Daoy (cell line): ENCODE data around the gene TSHZ2. TPM values are rescaled to one million over a fixed set of nuclear protein-coding genes. Genes with fewer than 3 reads are reported as not detected.
"Not testable (repeated sequence)": the region's sequence is repeated elsewhere in the genome, so short reads cannot be mapped to it uniquely, and the experiment has no call there.

ENCODE experiments used
- DNase-seq: peaks from one replicate; pipeline ENCODE4 v3.0.0-alpha.2; 2015; ENCODE audit warnings: low read depth
- total RNA-seq: library from RNA; depleted of rRNA; stranded (reverse); fragments of >200 nt; shearing (Covaris generic); gene quantifications from 2 replicates; pipeline ENCODE4 v1.2.3, GENCODE V29; 2014

Gene TSHZ2
- total RNA-seq, 1 experiment from 2014 or later, result 0.57 TPM

DNA sequence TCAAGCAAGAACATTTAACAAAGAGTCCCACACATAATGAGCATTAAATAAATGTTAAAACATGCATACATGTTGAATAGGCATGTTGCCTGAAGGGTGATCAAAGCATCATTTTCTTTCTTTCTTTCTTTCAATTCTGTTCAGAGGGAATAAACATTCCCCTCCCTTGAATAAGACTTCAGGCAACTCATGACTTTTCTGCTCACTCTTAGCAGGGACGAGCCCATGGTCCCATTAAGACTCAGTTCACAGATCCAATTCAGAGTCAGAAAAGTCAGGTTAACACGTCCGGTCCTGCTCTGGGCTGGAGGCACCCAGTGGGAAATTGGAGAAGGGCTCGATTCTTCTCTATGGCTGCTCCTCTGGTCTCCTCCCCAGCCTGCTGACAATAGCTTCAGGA, 439.7 kb downstream of the TSHZ2 start:
- DNase-seq, result no peak

DNA sequence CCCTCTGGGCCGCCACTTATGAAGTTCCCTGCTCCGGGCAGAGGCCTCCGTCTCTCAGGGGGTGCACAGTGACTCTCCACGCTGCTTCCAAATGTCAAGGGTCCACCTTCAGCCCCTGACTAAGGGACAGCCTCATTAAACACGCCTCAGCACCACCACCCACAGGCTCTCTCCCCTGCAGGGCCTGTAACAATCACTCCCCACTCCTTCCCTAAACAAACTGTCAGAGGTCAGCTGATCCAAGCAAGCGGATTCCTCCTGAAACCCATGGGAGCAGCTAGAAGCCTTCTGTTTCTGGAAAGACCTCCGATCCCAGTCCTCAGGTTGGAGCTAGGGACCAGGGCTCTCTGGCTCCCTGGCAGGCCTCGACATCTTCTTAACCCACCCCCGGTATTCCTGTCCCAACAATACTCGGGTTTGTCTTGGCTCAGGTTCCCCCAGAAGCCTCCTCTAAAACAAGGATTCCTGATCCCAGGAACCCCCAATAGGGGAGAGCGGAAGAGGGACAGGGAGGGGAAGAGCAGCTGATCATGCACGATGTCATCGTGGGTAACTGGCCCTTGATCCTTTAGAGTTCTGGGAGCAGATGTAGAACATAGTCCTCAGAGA, 440.5 kb downstream of the TSHZ2 start:
- no peak for DNase-seq

DNA sequence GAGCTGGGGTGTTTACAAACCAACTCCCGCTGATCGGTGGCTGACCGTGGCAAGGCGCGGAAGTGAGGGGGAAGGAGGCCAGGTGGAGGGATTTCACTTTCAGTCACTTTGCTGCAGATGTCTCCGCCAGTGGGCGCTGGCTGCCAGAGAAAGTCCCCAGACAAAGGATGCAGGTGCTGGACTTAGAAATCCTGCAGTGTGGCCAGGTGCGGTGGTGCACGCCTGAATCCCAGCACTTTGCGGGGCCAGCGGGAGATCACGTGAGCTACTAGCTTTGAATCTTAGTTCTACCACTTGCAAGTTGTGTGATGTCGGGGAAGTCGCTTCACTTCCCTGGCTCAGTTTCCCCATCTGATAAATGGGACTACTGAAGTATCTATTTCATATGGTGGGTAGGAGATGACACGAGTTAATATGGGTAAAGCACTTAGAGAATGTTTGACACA, 441.1 kb downstream of the TSHZ2 start:
- peak; percentile 12 for DNase-seq

DNA sequence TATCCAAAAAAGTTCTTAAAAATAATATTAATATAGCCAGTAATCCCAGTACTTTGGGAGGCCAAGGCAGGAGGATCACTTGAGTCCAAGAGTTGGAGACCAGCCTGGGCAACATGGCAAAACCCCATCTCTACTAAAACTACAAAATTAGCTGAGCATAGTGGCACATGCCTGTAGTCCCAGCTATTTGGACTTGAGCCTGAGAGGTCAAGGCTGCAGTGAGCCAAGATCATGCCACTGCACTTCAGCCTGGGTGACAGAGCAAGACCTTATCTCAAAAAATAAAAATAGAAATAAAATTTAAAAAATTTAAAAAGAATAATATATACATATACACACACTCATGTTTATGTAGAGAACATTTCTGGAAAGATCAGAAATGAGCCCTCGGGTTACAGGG, 441.7 kb downstream of the TSHZ2 start:
- not testable (repeated sequence) for DNase-seq

DNA sequence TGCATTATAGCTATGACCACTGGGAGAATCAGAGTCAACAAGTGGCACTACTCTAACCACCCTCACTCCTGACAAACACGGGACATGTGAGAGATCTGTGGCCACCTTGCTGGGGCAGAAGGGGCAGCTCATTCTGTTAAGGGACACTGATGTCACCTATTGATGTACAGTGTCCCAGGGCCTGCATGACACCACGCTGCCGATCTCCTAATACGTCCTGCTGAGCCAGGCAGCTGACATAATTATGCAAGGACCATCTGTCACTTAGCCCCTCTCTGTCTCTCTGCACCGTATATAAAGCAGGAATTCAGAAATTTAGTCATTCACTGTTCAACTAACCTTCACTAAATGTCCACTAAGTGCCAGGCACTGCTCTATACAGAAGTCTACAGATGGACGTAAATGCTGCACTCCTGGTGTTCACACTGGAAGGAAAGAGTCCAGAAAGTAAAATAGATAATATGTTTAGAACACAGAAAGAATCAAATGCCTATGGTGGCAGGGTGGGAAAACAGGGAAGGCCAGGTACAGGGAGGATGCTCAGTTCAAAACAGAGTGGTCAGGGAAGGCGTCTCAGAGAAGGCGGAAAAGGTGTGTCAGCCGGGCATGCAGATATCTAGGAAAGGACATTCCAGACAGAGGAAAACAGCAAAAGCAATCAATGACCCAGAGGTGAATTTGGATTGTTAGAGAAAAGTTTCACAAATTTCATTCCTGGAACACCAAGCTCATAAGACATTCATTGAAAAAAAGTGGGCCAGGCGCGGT, 447.7 kb downstream of the TSHZ2 start:
- no peak for DNase-seq

DNA sequence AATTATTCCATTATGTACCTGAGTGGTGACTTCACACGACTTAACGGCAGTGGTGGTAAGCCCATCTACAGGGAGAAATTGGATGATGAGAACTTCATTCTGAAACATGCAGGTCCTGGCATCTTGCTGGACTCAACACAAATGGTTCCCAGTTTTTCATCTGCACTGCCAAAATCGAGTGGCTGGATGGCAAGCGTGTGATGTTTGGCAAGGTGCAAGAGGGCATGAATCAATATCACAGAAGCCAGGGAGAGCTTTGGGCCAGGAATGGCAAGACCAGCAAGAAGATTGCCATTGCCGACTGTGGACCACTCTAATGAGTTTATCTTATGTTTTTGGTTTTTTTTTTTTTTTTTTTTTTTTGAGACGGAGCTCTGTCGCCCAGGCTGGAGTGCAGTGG, 449.2 kb downstream of the TSHZ2 start:
- DNase-seq, result no peak

DNA sequence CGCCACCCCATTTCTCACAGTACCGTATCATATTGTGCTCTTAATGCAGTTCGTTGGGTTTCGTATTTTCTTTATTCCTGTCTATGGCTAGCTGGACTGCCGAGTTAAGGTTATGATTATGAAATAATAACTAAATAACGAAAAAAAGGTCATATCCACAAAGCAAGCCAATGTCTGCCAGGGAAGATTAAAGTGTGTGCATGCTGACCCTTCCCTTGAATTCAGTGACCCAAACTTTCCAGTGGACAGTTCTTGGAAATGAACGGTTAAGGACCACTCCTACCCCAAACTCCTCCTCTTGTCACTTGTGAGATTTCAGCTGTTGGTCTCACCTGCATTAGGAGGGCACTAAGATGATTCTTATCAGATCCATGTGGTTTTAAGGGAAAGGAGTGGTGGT, 449.9 kb downstream of the TSHZ2 start:
- DNase-seq, result no peak

DNA sequence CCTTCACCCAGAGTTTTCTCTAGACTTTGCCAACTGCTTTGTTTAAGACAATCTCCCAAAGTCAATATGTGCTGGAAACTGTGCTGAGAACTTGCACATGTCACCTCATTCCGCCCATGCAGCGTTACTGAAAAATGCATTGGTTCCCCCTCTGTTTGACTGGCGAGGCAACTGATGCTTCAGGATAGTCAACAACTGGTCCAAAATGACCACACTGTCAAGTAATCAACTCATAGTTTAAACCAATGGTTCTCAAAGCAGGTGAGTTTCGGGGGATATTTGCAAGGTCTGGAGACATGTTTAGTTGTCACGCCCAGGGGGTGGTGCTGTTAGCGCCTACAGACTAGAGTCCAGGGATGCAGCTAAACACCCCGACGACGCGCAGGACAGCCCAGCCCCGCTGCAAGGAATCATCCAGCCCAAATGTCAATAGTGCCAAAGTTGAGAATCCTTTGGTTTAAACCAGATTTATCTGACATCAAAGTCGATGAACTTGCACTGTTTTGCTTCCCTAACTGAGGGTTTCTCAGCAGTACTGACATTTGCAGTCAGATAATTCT, 451.5 kb downstream of the TSHZ2 start:
- no peak for DNase-seq

DNA sequence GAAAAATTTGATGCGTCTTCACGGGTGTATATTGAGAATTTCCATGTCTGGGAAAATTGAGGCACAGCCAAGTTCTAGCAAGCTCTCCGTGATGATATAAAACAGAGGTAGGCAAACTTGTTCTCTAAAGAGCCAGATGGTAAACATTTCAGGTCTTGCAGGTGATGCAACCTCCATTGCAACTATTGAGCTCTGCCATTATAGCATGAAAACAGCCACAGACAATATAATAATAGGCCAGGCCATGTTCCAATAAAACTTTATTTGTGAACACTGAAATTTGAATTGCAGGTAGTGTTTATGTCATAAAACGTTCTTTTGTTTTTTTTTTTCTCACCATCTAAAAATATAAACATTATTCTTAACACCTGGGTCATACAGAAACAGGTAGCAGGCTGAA, 453.3 kb downstream of the TSHZ2 start:
- no peak for DNase-seq

DNA sequence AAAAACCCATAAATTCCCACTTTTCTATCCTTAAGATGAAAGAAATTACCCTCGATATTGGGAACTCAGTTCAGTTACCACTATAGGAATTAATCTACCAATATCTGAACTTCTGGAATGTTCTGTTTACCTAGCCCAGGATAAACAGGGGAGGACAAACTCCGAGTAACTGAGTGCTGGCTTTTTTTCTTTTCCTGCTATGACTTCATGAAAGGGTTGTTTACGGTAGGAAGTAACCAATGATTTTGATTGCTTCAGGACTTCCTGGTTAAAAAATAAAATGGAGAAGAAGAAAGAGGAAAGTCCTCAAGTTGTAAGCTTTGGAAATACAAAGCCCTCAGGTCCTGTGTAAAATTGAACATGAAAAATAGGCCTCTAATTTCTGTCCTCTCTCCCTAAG, 453.8 kb downstream of the TSHZ2 start:
- no peak for DNase-seq

DNA sequence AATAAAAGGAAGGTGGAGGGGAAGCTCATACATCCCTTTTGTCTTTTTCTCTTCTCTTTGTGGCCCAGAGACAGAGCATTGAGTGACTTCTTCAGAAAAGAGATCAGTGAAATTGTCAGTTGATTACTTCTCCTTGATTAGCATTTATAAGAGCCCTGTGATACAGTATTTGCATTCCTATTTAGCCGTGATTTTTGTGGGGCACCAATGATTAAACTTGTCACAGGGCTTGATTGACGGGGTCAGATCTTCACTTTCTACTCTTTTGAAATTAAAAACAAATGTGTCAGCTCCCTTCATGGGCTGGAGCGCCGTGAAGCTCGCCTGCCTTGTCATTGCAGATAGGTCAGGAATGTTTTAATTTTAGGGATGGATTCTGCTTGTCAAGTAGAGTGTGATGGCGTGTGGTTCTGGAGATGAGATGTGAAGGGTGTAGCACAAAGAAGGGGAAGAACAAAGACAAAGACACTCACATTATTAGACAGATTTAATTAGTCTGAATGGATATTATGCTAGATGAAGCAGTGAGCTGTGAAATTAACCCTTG, 454.7 kb downstream of the TSHZ2 start:
- no peak for DNase-seq

DNA sequence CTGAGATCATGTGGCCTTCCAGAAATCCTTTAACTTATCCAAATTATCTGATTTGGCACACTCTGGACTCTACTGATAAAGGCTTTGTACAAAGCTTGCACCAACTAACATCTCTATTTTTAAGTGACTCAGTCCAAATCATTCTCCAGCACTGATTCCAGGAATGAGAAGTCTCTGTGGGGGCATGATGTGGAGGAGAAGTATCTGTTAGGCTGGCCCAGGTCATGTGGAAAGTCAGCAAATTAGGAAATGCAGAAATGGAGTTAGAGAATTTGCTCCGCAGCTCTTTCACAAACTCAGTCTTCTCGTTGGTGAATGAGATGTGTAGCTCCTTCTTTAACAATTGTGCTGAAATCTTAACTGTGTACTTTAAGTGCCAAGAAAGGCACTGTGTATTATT, 455.8 kb downstream of the TSHZ2 start:
- no peak for DNase-seq

DNA sequence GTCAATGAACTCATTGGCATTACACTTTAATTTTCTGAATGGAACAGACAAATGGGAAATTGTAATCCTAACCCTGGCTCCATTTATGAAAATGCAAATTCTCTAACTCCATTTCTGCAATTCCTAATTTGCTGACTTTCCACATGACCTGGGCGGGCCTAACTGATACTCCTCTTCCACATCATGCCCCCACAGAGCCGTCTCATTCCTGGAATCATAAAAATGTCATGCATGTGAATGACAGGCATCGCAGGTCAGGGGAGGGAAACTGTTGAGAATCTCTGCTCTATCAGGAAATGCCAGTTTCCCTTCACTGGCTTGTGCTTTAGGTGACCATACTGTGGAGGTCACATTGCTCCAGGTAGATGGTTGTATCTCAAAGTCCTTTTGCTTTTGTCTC, 456.4 kb downstream of the TSHZ2 start:
- no peak for DNase-seq

DNA sequence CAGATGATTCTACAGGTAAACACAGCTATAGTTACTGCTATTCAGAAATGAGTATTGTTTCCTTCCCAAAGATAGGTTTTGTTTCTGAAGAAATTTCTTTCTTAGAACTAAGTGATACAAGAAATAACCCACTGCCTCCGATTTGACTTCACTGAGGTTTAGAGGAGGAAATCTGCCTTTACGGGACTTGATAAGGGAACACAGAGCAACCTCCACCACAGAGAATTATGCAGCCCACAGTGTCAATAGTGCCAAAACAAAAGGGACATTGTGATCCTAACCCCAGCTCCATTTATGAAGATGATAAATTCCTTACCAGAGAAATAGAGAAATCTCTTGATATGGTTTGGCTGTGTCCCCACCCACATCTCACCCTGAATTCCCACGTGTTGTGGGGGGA, 456.8 kb downstream of the TSHZ2 start:
- DNase-seq, result no peak

DNA sequence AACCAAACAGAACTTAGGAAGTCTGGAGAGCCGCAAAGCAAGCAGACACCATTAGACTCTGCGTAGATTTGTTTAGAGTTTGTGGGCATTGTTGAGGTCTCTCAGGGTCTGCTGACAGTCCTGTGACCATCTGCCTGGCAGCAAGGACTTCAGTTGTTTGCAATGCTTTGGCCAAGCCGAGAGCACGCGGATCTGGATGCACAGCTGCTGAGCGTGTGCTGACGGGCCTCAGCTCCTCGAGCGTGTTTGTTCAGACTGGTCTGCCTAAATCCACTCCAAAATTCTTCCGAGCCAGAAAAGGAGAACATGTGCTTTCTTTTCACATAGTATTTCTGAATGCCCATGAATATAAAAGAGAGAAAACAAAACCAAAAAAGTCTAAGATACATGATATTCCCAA, 462.5 kb downstream of the TSHZ2 start:
- no peak for DNase-seq

DNA sequence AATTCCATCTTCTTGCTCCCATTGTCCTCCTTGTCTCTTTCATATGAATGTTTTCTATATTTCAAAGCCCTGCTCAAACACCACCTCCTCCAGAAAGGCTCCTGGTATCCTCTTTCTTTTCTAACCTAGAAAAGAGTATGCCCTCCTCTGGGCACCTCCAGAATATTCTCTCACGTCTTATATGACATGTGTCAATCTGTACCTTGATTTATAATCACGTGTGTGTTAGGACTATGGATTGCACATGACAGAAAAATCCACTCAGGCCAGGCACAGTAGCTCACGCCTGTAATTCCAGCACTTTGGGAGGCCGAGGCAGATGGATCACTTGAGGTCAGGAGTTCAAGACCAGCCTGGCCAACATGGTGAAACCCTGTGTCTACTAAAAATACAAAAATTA, 464.8 kb downstream of the TSHZ2 start:
- DNase-seq, result not testable (repeated sequence)

DNA sequence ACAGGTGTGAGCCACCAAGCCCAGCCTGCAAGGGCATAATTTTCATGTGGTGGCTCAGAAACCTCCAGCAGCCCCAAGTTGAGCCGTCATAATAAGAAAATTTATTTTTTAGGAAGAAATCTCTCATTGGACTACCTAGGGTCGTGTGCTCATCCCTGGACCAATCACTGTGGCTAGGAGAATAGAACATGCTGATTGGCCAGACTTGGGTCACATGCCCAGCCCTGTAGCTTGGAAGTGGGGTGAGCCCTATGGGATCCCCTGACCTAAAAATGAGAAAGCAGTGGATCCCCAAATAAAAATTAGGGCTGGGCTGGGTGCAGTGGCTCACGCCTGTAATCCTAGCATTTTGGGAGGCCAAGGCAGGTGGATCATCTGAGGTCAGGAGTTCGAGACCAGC, 466.2 kb downstream of the TSHZ2 start:
- no peak for DNase-seq

DNA sequence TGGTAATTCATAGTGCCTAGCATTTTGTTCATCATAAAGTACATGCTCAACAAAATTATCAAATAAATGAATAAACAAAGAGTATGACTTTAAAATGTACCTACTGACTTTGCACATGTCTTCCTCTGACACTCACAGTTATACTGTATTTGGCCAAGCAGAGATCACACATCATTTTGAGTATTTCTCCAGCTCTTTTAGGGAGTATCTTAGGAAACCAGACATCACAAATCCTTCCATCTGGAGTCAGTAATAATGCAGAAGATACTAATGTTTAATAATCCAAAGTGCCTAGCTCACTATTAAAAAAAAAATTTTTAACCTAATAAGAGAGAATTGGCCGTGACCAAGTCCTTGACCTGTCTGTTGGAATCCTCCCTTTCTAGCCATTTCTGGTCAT, 466.9 kb downstream of the TSHZ2 start:
- no peak for DNase-seq

DNA sequence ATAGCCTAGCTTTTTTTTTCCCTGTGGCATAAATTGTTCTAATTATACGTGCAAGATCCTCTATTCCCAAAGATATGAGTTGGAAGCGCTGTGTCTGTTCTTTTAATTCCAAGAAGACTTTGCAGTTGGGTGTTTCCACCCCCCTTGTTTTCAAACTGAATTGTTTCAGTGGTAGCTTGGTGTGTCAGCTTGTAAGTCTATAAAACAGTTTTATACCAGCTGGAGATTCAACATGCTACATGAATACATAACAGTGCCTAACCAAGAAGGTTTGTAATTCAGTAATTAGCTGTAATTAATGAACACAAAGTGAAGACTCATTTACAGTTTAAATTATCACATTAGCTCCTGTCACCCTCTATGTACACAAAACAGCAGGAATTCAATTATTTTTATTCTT, 467.5 kb downstream of the TSHZ2 start:
- no peak for DNase-seq

DNA sequence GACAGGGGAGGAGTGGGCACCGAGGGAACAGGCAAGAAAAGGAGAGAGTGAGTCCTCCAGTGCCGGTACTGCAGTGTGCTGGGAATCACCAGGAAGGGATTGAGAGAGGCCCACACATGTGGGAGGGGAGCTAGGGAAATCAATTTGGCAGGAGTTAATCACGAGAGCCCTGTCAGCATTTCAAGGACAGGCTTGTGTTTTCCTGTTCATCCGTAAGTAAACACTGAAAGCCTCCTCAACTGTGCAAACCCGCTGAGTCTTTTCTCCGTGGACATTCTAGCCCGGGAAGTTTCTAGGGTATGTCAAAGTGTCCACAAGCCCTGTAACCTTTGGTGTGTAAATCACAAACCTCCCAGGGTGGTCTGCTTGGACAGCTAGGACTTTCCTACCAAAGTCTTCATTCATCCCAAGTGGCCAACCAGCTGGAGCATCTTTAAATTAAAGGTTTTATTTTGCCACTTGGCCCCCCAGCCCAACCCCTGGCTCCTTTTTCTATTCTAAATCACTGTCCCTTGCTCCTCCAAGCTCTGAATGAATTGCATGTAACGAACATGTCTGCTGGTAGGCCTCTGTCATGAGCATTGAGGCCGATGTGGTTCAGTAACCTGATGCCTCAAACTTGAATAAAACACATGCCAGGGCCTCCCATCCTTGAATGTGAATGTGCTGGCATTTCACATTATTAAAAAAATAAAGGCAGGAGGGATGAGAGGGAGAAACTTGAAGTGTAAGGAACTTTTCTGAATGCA, 472.4 kb downstream of the TSHZ2 start:
- DNase-seq, result no peak

DNA sequence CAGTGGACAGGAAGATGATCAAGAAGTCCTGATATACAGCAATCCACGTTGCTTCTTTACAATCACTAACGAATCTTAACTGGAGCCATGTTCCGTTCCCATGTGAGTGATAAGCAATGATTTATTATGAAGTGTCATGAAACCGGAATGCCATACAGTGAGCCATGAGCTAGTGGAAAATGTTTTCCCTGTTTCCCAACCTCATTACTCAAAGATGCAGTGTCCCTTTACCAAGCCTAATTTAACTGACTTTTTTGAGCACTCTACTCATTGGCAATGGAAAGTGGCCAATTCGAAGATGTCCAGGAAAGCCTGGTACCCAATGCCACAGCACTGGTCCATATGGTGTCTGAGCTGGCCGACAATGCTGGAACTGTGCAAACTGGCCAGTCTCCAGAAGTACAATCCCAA, 473.2 kb downstream of the TSHZ2 start:
- DNase-seq, result no peak

DNA sequence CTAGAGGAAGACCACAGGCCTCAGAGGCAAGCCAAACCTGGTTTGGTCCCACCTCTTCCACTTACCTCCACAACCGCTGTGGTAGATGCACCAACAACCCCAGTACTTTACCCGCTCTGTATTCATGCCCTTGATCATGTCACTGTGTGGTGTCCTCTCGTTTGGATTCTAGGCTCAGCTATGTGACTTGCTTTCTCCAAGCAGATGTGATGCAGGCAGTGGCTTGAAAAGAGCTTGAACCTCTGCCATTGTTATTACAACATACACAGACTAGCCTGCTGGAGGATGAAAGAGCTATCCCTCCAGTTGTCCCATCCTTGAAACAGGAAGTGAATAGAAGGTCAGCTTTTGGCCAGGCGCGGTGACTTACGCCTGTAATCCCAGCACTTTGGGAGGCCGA, 473.8 kb downstream of the TSHZ2 start:
- no peak for DNase-seq
